Measurements from ENCODE around the gene FNDC1.
"Not testable (repeated sequence)": the region's sequence is repeated elsewhere in the genome, so short reads cannot be mapped to it uniquely, and the experiment has no call there.

The FNDC1 gene

GRCh38 chr6:159261995-159262394, 92.8 kb downstream of the FNDC1 start:
- DNase-seq: no peak

DNA sequence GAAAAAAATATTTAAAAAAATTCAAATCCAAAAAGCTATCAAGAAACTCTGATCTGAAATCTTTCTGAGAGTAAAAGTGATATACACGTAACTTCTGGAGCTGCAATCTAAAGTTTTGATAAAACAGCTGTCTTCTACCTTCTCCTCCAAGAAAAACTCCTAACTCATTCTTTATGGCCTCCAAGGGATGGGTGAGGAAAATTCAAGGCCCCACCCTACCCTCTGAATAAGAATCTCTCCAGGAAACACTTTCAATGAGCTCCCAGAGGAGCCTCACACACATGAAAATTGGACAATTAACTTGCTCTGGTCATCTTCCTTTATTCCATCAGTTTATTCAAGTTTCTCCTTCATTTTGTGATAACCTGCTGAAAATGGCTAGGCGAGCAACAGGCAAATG, 93.4 kb downstream of the FNDC1 start:
- DNase-seq: no peak

DNA sequence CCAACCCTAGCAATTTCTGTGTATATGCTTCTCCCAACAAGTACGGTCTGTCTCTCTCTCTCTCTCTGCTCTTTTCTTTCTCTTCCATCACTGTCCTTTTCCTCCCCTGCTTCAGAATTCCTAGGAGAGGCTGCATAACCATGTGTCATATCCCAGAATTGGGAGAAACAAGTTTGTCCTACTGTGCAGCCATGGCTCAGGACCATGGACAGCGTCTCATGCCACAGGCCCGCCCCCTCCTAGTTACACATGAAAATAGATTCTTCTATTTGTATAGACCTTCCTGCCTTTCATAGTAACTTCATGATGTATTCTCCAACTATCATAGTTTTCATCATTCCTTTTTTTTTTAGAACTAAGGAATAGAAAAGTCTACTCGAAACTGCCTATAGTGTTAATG, 98.0 kb downstream of the FNDC1 start:
- DNase-seq: no peak

GRCh38 chr6:159268511-159268910, 99.3 kb downstream of the FNDC1 start:
- DNase-seq: no peak

- no peak for DNase-seq
Observed at GRCh38 chr6:159271257-159271656, 102.1 kb downstream of the FNDC1 start.

GRCh38 chr6:159278626-159279025, 109.4 kb downstream of the FNDC1 start:
- DNase-seq: no peak

DNA sequence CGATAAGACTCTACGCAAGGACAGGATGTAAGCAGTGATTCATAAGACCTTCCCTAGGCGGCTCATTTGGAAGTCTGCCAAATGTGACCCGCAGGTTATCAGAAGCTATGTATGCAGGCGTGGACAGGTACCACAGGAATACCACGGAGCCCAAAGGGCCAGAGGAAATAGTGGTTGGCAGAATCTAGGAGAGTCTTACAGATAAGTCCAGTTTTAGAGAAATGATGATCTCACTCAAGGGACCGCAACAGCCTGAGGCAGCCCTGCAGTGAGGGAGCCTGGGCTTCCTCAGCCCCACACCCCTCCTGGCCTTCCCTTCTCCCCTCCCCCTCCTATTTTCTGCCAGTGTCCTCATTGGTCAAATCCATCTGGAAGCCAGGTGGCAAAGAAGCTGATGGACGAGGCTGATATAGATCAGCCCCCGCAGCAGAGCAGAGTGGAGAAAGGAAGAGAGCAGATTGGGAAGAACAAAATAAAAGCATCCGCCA, 110.6 kb downstream of the FNDC1 start:
- no peak for DNase-seq

GRCh38 chr6:159282421-159282820, 113.2 kb downstream of the FNDC1 start:
- no peak for DNase-seq

DNA sequence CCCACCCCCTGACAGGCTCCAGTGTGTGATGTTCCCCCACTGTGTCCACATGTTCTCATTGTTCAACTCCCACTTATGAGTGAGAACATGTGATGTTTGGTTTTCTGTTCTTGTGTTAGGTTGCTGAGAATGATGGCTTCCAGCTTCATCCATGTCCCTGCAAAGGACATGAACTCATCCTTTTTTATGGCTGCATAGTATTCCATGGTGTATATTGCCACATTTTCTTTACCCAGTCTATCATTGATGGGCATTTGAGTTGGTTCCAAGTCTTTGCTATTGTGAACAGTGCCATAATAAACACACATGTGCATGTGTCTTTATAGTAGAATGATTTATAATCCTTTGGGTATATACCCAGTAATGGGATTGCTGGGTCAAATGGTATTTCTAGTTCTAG, 115.5 kb downstream of the FNDC1 start:
- DNase-seq: not testable (repeated sequence)

GRCh38 chr6:159298840-159299239, 129.6 kb downstream of the FNDC1 start:
- no peak for DNase-seq

- no peak for DNase-seq
Observed at GRCh38 chr6:159299566-159299965, 130.4 kb downstream of the FNDC1 start.

DNA sequence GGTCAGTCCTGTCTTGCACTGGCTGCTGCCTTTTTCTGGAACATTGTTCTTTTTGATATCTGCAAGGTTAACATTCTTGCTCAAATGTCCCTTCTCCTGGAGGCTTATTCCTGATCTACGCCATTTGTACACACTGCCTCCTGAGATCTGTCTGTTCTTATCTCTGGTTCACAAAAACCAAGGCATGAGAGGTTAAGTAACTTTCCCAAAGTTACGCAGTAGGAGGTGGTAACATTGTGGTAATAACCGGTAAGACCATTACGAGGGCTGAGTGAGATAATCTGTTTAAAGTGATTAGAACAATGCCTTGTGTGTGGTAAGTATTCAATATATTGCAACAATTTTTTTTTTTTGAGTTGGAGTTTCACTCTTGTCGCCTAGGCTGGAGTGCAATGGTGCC, 132.1 kb downstream of the FNDC1 start:
- no peak for DNase-seq

DNA sequence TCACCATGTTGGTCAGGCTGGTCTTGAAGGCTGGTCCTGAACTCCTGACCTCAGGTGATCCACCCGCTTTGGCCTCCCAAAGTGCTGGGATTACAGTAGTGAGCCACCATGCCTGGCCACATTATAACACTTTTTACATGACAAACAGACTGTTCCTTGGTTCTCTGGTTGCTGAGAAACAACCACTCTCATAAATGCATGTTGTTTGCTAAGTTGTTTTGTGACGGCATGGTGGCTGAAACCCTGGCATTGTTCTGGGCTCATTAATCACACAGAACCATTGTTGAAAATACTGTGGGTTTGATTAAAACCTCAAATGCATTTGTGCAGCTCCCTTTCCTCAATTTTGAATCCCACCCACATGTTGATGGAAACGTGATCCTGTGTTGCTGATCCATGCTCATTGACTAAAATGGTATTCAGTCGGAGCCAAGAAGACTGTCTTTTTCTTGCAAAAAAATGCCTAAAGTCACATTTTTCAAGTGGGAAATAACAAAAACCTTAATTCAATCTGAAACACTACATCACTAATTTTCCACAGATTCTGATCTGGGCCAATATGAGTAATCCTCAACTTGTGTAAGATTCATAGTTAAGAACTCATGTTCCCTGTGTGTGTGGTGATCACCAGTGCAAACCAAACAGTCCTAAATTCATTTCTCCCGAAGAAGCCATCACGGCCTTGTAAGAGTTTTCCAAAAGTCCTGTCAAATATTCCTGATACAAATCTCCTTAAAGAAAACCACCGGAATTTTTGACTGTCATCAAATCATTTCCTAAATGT, 132.8 kb downstream of the FNDC1 start:
- DNase-seq: no peak

DNA sequence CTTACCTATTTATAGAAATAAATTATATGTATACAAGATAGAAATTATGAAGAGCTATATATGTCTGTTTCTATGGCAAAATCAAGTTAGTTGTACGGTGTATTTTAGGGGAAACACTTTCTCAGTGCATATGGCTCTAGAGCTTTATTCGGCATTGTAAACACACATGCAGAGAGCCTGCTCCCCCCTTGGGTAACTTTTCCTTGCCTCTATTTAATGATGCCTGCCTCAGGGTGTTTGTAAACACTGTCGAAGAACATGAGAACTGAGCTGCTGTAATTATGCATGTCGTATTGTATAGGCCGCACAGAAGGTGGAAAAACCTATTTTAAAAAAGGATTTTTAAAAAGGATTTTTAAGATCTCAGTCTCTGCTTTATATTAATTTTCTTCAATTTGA, 133.4 kb downstream of the FNDC1 start:
- DNase-seq: no peak

DNA sequence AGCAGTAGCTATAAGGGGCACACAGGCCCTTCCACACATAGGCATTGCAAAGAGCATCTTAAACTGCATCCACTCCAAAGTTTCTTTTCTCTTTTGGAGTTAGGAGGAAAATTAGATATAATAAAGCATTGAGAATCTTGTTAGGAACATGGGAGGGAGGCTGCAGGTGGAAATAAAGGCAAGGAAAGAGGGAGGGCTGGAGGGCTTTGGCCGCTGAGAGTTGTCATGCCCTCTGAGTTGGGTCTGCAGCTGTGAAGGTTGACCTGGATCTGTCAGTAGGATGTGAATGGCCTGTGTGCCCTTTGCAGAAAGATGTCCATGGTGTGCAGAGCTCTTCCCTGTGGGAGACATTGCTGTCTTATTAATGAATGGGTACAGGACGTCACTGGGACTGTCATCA, 134.0 kb downstream of the FNDC1 start:
- no peak for DNase-seq

DNA sequence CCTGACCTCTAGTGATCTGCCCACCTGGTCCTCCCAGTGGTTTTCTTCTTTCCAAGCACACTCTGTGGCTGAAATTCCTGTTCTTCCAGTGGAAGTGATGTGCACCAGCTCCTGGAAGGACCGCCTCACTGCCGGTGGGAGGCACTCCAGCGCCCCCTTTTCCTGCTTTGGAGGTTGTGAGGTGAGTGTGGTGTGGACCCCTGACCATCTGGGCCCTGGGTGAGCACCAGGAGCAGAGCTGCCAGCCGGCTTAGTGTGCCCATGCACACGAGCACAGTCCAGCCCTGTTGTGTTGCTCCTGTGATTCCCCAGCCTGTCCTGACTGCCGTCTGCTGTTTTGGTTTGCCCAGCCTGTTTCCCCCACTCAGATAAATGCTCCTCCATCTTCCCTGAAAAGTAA, 134.6 kb downstream of the FNDC1 start:
- DNase-seq: no peak

- DNase-seq: no peak
Observed at GRCh38 chr6:159304641-159305040, 135.4 kb downstream of the FNDC1 start.

- DNase-seq: no peak
Observed at GRCh38 chr6:159305159-159305558, 136.0 kb downstream of the FNDC1 start.

DNA sequence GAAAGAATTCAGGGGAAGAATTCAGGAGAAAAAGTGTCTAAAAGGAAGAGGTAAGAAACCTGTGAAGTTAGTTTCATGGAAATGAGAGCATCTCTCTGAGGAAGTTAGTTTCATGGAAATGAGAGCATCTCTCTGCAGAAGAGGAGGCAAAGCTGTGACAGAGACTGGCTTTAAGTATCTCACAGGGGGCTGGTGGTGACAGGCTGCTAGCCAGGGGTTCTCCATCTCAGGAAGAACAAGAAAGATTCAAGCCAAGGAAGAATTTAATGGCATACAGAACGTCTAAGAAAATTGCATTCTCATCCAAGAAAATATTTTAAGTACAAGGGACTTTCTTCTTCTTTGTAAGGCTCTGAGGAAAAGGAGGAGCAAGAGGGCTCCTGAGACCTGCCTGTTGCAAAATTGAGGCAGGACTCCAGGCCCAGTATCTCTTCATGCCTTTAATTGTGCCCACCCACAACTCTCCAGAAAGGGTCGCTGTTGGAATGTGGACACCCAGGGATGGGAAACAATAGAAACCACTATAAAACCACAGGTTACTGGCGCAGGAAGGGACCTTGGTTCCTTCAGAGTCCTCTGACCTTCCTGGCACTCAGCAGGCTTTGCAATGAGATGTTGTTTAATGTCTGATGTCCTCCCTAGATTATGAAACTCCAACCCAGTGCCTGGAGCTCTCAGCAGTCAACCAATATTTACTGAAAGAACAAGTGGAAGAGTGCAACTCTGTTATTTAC, 136.8 kb downstream of the FNDC1 start:
- no peak for DNase-seq

DNA sequence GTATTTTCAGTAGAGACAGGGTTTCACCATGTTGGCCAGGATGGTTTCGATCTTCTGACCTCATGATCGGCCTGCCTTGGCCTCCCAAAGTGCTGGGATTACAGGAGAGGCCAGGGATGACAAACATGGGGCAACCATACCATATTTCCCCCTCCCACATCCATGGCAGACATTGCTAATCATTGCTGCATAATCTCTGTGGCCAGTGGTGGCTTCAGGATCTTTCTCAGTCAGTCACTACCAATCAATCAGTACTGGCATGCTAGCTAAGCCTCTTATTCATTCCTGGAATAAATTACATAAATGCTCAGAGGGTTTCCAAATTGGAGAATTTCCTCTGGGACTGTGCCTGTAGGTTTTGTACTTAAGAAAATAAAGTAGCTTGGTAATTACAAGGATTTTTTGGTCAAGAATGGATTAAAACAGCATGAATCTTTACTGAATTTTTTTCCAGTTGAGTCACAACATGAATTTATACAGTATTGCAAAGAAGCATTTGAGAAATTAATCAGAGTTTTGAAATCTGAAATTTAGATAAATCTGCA, 138.1 kb downstream of the FNDC1 start:
- no peak for DNase-seq

GRCh38 chr6:159308198-159308597, 139.0 kb downstream of the FNDC1 start:
- no peak for DNase-seq

GRCh38 chr6:159309723-159310122, 140.5 kb downstream of the FNDC1 start:
- DNase-seq: no peak

DNA sequence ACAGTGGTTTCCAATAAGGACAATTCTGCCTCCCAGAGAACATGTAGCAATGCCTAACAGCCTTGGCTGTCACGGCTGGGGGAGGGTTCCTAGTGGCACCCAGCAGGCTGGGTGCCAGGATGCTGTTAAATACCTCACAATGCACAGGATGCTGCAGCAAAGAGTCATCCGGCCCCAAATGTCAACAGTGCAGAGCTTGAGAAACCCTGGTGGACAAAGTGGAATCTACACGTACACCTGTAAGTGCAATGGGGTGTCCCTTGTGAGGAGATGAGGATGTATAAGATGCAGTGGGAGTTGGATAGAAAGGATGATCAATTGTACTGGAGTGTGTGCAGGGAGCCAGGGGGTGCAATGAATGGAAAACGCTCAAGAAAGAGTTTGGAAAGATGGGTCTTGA, 142.4 kb downstream of the FNDC1 start:
- DNase-seq: no peak

DNA sequence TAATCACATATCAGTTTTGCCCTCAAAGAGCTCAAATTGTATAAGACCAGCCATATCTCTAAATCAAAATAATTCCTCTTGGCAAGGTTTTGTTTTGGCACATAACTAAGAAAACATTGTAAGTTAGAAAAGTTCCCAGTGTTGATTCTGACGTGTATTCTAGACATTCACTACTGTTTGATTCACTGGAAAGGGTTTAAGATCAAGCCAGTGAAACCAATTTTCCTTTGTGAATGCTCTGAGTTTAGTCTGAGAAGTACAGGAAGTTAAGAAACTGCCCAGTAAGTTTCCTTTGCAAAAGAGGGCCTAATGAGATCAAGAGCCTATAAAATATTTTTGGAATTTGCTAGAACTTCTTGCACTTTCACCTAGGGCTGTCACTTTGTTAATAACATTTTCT, 143.0 kb downstream of the FNDC1 start:
- DNase-seq: no peak

Data from SIG-M5 (cell line).